ENCODE data around the gene BPIFB2. TPM values are rescaled to one million over a fixed set of nuclear protein-coding genes. Genes with fewer than 3 reads are reported as not detected.

BPIFB2 gene
- total RNA-seq, 2 donors from 2014 or later: not detected

DNA sequence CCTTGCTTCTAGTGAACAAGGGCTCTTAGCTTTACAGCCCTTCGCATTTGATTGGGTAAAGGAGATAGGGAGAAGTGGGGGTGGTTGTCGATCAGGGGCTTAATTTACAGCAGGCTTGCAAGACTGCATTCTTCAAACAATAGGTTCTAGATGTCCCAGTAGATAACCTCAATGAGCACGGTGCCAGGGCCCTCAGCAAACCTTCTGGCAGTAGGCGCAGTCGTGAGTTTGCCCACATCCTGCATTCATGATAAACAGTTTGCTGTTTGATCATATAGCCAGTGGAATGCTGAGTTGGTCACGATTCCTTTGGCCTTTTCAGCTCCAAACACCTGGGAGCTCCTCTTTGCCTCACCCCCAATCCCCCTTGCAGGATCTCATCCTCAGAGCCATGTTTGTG is 30.8 kb upstream of the BPIFB2 start:
- Mint-ChIP-seq H3K4me1 (peaks cover 13% of the 10 kb centered on the region), H3K9me3 (peaks cover 12% of the 10 kb centered on the region), H3K27ac (peak overlapping the region; percentile 78), H3K4me3 (peak overlapping the region; percentile 11), H3K27me3 (no peaks in the 10 kb centered on the region), H3K36me3 (ENCODE audit: low read depth) (no peaks in the 10 kb centered on the region)
- ATAC-seq (replicated peaks): no peak

- no peak overlapping the region for H3K4me3 Mint-ChIP-seq
- peaks cover 12% of the 10 kb centered on the region for H3K9me3 Mint-ChIP-seq
- no peaks in the 10 kb centered on the region for H3K36me3 Mint-ChIP-seq (ENCODE audit: low read depth)
- peak overlapping the region; percentile 78 for H3K27ac Mint-ChIP-seq
- ATAC-seq (replicated peaks): no peak
- peaks cover 13% of the 10 kb centered on the region for H3K4me1 Mint-ChIP-seq
- H3K27me3 Mint-ChIP-seq: no peaks in the 10 kb centered on the region
Observed at GRCh38 chr20:32977281-32978008, 30.1 kb upstream of the BPIFB2 start.

- Mint-ChIP-seq H3K36me3 (ENCODE audit: low read depth) (no peaks in the 10 kb centered on the region), H3K27ac (no peak overlapping the region), H3K9me3 (peaks cover 12% of the 10 kb centered on the region), H3K27me3 (no peaks in the 10 kb centered on the region), H3K4me3 (no peak overlapping the region), H3K4me1 (peaks cover 13% of the 10 kb centered on the region)
- ATAC-seq (replicated peaks): no peak
Observed at GRCh38 chr20:32978009-32978335, 29.5 kb upstream of the BPIFB2 start.

DNA sequence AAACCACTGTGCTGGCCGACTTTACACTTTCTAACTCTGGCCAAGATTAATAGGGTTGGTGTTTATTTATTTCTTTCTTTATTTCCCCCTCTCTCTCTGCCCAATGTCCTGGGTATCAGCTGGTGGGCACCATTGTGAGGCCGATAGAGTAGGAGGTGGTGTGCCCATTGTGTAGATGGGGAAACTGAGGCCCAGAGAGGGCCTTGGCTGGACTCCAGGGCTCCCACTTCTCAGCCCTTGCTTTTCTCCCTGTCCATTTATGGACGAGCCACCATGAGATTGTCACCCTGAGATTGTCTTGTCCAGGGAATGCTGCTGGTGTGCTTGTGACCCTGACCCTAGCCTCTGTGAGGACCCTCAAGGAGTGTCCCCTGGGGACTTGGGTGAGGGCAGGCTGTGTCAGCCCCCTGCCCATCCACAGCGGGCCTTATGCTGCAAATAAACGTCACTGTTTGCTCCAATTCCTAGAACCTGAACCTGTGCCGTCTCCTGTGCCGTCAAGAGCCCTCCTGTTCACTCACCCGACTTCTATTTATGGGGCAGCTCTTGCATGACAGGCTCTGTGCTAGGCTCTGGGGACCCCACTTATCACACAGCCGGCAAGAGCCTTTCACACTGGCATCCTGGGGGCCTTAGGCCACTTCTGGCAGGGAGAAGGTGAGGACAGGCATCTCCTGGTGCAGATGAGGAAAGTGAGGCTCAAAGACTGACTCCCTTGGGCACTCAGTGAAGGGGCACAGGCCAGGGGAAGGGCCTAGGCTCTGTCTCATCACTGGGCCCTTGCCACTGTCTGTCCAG is 28.1 kb upstream of the BPIFB2 start:
- Mint-ChIP-seq H3K4me1 (peaks cover 13% of the 10 kb centered on the region), H3K9me3 (peaks cover 12% of the 10 kb centered on the region), H3K36me3 (ENCODE audit: low read depth) (no peaks in the 10 kb centered on the region), H3K27ac (no peak overlapping the region), H3K27me3 (no peaks in the 10 kb centered on the region), H3K4me3 (no peak overlapping the region)
- ATAC-seq (replicated peaks): no peak

GRCh38 chr20:32980131-32980941 is 27.2 kb upstream of the BPIFB2 start:
- no peak for ATAC-seq (replicated peaks)
- no peaks in the 10 kb centered on the region for H3K36me3 Mint-ChIP-seq (ENCODE audit: low read depth)
- no peaks in the 10 kb centered on the region for H3K27me3 Mint-ChIP-seq
- H3K4me1 Mint-ChIP-seq: peaks cover 8% of the 10 kb centered on the region
- H3K27ac Mint-ChIP-seq: no peak overlapping the region
- H3K4me3 Mint-ChIP-seq: no peak overlapping the region
- peaks cover 7% of the 10 kb centered on the region for H3K9me3 Mint-ChIP-seq

- H3K27ac Mint-ChIP-seq: no peak overlapping the region
- no peaks in the 10 kb centered on the region for H3K27me3 Mint-ChIP-seq
- peaks cover 9% of the 10 kb centered on the region for H3K4me1 Mint-ChIP-seq
- peaks cover 7% of the 10 kb centered on the region for H3K9me3 Mint-ChIP-seq
- H3K4me3 Mint-ChIP-seq: no peak overlapping the region
- H3K36me3 Mint-ChIP-seq (ENCODE audit: low read depth): no peaks in the 10 kb centered on the region
- ATAC-seq (replicated peaks): no peak
Observed at GRCh38 chr20:32980990-32981389, 26.5 kb upstream of the BPIFB2 start.

DNA sequence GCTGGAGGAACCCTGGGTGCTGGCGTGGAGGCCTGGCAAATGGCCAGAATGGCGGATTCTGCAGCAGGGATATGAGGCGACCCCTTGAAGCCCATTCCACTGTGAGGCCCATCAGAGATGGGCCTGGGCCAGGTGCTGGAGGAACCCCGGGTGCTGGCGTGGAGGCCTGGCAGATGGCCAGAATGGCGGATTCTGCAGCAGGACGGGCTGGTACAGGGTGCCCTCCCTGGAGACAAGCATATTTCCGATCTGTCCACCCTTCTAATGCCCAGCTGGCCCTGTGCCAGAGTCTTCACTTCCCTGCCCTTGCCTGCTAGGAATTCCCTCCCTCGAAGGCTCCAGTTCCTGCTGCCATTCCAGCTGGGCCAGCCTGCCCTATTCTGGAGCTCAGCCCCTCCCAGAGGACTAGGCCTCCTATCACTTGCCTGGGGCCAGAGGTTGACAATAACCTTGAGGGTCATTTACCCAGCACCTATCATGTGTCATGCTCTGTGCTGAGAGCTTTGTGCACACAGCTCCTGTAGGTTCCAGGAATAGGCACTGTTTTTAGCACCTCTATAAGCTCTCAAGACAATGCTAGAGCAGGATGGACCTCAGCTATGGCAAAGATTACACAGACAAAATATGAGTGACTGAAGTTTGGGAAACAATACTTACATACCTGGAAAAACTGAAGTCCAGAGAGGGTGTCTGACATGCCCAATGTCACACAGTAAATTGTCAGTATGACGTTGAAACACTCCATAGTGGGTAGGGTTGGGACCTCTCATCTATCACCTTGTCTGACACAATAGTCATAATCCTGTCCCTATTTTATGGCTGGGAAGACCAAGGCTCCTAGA is 24.7 kb upstream of the BPIFB2 start:
- no peaks in the 10 kb centered on the region for H3K27me3 Mint-ChIP-seq
- ATAC-seq (replicated peaks): no peak
- no peaks in the 10 kb centered on the region for H3K9me3 Mint-ChIP-seq
- H3K4me1 Mint-ChIP-seq: peaks cover 5% of the 10 kb centered on the region
- H3K27ac Mint-ChIP-seq: no peak overlapping the region
- no peaks in the 10 kb centered on the region for H3K36me3 Mint-ChIP-seq (ENCODE audit: low read depth)
- H3K4me3 Mint-ChIP-seq: no peak overlapping the region

DNA sequence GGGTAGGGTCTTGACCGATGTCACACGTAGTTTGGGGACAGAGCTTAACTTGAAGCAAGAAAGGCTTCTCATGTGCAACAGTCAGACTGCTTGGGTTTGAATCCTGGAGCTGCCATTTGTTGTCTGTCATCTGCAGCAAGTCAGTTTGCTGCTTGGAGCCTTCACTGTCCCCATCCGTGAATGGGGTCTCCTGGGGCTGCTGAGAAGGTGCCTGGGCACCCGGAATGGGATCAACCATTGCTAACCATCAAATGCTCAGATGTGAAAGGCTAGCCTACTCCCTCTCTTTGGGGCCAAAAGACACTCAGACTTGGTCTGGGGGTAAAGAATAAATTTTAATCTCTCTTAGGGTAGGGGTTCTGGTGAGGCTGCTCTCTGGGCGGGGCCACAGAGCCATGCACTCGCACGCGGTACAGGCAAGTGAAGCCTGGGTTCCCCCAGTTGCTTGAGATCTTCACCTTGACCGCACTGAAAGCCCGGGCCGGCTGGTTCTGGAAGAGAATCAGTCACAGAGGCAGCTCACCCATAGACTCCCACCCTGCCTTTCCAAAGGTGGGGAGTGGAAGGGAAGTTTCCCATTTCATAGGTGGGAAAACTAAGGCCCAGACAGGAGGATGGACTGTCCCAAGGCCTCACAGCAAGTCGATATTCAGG is 23.9 kb upstream of the BPIFB2 start:
- no peaks in the 10 kb centered on the region for H3K9me3 Mint-ChIP-seq
- peak overlapping the region; percentile 56 for H3K27ac Mint-ChIP-seq
- H3K36me3 Mint-ChIP-seq (ENCODE audit: low read depth): no peaks in the 10 kb centered on the region
- H3K4me1 Mint-ChIP-seq: peaks cover 5% of the 10 kb centered on the region
- no peaks in the 10 kb centered on the region for H3K27me3 Mint-ChIP-seq
- ATAC-seq (replicated peaks): no peak
- H3K4me3 Mint-ChIP-seq: no peak overlapping the region

DNA sequence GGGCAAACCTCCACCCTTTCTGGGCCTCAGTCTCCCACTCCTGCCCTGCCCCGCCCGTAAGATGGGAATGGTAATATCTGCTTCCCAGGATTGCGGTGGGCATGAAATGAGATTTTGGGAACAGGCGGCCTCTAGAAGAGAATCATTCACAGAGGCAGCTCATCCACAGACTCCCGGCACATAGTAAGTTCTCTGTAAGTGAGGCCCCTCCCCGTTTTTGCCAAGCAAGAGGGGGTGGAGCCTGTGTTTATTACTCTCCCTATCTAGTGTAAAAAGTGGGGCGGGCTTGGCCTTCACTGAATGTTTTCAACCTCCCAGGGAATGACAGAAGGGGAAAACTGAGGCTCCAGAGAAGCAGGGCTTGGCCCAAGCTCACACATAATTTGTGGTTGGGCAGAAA is 23.3 kb upstream of the BPIFB2 start:
- no peaks in the 10 kb centered on the region for H3K9me3 Mint-ChIP-seq
- H3K4me3 Mint-ChIP-seq: no peak overlapping the region
- no peaks in the 10 kb centered on the region for H3K27me3 Mint-ChIP-seq
- no peaks in the 10 kb centered on the region for H3K36me3 Mint-ChIP-seq (ENCODE audit: low read depth)
- H3K4me1 Mint-ChIP-seq: peaks cover 5% of the 10 kb centered on the region
- no peak for ATAC-seq (replicated peaks)
- peak overlapping the region; percentile 56 for H3K27ac Mint-ChIP-seq

DNA sequence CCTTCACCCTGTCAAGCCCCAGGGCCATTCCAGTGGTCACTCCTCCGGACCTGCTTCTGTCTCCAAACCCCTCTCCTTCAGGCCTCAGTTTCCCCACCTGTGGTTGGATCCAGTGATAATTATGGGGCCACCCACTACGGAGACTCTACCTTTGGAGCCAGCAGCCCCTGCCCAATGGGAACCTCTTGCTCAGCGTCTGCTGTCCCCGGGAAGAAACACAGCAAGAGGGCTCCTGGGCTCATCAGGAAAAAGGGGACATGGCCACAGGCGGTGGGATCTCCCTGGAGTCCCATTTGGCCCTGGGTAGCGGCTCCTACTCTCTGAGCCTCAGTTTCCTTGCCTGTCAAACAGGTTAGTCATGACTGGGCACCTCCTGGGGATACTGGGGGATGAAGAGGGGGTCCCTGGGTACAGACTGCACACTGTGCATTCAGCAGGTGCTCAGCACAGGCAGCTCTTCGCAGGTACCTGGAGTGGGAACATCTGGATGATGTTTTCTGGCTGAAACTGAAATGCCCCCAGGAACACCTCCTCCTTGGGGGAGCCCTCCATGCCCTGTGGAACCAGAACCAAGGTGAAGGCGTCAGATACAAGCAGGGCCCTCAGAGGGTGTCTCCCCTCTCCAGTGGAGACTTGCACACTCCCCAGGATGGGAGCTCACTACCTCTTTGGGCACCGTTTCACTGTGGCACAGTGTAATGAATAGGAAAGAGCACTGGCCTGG is 22.7 kb upstream of the BPIFB2 start:
- peaks cover 5% of the 10 kb centered on the region for H3K4me1 Mint-ChIP-seq
- H3K27me3 Mint-ChIP-seq: no peaks in the 10 kb centered on the region
- H3K36me3 Mint-ChIP-seq (ENCODE audit: low read depth): no peaks in the 10 kb centered on the region
- no peak for ATAC-seq (replicated peaks)
- H3K9me3 Mint-ChIP-seq: no peaks in the 10 kb centered on the region
- H3K27ac Mint-ChIP-seq: peak overlapping the region; percentile 56
- H3K4me3 Mint-ChIP-seq: no peak overlapping the region

DNA sequence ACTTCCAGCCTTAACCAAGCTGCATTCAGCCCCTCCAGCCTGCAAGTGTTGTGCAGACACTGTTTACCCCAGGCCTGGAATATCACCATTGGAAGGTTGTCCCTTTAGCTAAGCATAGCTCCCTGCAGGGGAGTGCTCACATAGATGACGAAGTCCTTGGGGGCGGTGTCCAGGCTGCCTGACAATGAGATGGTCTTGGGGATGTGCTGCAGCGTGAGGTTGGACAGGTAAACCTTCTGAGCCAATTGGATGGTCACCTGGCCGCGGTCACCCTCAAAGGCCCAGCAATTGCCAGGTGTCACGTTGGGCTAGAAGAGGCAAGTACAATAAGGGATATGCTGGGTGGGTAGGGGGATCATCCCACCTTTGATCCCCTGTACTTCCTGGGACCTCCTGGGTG is 21.9 kb upstream of the BPIFB2 start:
- no peaks in the 10 kb centered on the region for H3K27me3 Mint-ChIP-seq
- H3K9me3 Mint-ChIP-seq: no peaks in the 10 kb centered on the region
- peaks cover 5% of the 10 kb centered on the region for H3K4me1 Mint-ChIP-seq
- H3K27ac Mint-ChIP-seq: no peak overlapping the region
- no peak for ATAC-seq (replicated peaks)
- H3K36me3 Mint-ChIP-seq (ENCODE audit: low read depth): no peaks in the 10 kb centered on the region
- H3K4me3 Mint-ChIP-seq: no peak overlapping the region

GRCh38 chr20:32986331-32986966 is 21.1 kb upstream of the BPIFB2 start:
- peaks cover 10% of the 10 kb centered on the region for H3K4me1 Mint-ChIP-seq
- no peaks in the 10 kb centered on the region for H3K36me3 Mint-ChIP-seq (ENCODE audit: low read depth)
- H3K27me3 Mint-ChIP-seq: no peaks in the 10 kb centered on the region
- H3K27ac Mint-ChIP-seq: peak overlapping the region; percentile 65
- no peaks in the 10 kb centered on the region for H3K9me3 Mint-ChIP-seq
- no peak for ATAC-seq (replicated peaks)
- no peak overlapping the region for H3K4me3 Mint-ChIP-seq

Data from activated T-helper 17 cell treated with anti-CD3 and anti-CD28 coated beads, Interleukin-2, amount 50 U/mL, for 72 hours (primary cell).